GM13977 (cell line): ENCODE data around the gene IPCEF1.

ENCODE experiments used
- DNase-seq: peaks from one replicate; pipeline ENCODE4 v3.0.0; 2012; ENCODE audit warnings: low spot score
- in situ Hi-C: fragments of 300-500 bp; cut with MboI; formaldehyde crosslinking; loops from one replicate; pipeline ENCODE4 v1.12.0; 2022; ENCODE audit warnings: low sequenced_read_pairs, low pct_unique_long_range_greater_than_20kb, mixed read lengths, inconsistent platforms; ENCODE audit not compliant: unreplicated experiment
- TF ChIP-seq, protein P1 (sequence below): IDR thresholded peaks from 2 replicates; pipeline ENCODE4 v1.5.1; 2012; ENCODE audit warnings: mild to moderate bottlenecking, control low read depth; ENCODE audit not compliant: insufficient read depth; ENCODE audit errors: extremely low read depth, missing control alignments

IPCEF1 gene

DNA sequence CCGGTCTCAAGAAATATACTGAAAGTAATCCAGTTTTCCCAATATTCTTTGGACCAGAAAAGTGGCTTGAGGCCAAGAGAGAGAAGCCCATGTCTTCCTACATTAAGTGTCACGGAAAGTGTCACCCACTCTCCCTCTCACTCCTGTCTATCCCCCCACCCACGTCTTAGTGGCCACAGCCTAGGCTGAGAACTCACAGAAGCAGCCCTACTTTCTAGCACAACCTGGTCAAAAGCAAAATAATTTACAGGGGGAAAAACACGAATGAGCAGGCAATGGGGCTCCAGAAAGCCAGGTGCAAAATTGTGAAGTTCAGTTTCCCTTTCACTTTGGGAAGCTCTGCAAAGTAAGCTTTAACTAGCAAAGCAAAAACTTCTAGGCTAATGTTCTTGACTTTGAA is 199.5 kb downstream of the IPCEF1 start:
- DNase-seq: peak; percentile 7
- TF ChIP-seq, protein P1, sequence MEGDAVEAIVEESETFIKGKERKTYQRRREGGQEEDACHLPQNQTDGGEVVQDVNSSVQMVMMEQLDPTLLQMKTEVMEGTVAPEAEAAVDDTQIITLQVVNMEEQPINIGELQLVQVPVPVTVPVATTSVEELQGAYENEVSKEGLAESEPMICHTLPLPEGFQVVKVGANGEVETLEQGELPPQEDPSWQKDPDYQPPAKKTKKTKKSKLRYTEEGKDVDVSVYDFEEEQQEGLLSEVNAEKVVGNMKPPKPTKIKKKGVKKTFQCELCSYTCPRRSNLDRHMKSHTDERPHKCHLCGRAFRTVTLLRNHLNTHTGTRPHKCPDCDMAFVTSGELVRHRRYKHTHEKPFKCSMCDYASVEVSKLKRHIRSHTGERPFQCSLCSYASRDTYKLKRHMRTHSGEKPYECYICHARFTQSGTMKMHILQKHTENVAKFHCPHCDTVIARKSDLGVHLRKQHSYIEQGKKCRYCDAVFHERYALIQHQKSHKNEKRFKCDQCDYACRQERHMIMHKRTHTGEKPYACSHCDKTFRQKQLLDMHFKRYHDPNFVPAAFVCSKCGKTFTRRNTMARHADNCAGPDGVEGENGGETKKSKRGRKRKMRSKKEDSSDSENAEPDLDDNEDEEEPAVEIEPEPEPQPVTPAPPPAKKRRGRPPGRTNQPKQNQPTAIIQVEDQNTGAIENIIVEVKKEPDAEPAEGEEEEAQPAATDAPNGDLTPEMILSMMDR: no peak
- in situ Hi-C loops: loop anchor here (5.0 to 25.0 kb wide), 3 partner anchors 120 to 505 kb away; no protein-coding TSS in a partner anchor

DNA sequence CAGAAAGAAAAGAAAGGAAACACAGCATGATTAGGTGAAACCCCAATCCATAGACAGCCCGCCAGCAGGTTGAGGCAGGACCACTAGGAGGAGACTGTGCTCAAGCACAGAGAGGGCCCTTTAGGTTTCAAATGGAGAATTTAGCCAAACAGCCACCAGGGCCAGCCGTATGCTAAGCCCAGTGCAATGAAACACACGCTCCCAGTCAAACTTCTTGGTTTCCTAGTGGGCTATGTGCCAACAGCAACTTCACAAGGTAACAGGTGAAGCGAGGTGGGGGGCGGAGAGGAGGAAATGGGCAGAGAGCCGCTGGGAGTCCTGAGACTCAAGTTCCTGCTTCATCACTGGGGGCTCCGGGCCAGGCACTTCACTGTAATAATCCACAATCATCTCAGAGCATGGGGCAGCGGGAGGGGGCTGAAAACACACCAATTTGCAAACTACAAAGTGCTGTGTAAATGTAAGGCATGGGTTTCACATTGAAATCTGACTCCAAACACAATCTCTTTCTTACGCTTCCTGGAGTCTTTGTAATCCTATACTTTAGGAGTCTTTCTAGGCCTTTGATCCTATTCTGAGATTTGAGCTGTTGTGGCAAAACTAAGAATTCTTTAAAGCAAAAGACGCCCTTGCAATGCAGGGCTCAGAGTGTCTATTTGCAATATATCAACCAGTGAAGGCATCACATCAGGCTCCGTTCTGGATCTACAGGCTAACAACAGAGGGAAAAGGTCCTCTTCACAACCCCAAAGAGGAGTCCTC is 200.3 kb downstream of the IPCEF1 start:
- in situ Hi-C loops: loop anchor here (5.0 to 25.0 kb wide), 3 partner anchors 121 to 506 kb away; no protein-coding TSS in a partner anchor
- TF ChIP-seq, protein P1: peak; percentile 62
- peak; percentile 20 for DNase-seq

DNA sequence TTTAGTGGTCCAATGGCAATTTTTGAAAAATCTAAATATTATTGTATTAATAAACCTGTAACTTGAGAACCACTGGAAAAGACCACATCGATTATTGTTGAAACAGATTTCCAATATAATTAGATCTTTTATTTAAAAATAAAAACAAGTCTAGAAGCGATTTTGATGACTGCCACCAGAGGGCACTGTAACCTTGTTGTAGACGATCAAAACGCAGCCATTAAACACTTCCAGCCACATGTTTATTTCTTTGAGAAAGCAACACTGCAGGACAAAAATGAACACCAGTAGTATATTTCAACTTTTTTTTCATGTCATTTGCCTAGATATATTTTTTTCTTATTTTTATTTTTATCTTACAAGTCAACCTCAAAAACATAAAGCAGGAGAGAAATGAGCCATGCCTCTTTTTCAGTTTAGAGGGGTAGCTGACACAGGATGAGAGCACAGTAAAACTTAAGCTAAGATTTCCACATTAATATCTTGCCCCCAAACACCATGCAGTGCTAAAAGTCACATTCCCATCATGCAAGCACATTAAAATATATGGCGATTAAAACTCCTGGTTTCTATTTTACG is 202.1 kb downstream of the IPCEF1 start:
- peak; percentile 16 for DNase-seq
- in situ Hi-C loops: loop anchor here (10.0 to 25.0 kb wide), 2 partner anchors 210 to 508 kb away; no protein-coding TSS in a partner anchor
- TF ChIP-seq, protein P1: peak; percentile 51

DNA sequence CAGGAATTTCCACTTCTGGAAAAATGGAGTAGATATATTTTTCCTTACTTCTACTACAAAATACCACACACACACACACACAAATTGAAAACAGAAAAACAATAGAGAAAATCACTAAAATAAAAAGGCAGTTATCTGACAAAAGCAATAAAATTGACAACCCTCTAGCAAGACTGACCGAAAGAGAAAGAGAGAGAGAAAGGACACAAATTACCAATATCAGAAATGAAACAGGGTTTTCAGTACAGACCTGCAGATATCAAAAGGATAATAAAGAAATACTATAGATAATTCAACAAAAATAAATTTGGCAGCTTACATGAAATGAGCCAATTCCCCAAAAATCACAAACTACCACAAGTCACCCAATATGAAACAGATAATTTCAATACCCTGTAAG is 212.8 kb downstream of the IPCEF1 start:
- no peak for DNase-seq
- TF ChIP-seq, protein P1: no peak
- in situ Hi-C loops: no loop called here

DNA sequence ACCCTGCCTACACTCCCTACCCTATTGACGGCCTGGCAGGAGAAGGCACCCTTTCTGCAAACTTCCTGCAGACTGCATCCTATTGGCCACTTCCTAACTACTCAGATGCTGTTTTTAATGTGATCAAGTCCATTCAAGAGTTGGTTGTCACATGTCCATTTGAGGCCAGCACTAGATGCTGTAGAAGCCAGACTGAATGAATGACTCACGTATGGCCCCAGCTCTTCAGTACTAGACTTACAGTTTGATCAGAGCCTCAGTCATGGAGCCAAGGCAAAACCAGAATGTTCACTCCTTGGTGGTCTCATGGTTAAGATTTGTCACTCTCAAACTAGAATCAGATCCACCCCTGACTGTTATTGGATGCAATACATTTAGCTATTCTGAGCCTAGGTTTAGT is 215.9 kb downstream of the IPCEF1 start:
- DNase-seq: no peak
- TF ChIP-seq, protein P1: no peak
- in situ Hi-C loops: no loop called here

DNA sequence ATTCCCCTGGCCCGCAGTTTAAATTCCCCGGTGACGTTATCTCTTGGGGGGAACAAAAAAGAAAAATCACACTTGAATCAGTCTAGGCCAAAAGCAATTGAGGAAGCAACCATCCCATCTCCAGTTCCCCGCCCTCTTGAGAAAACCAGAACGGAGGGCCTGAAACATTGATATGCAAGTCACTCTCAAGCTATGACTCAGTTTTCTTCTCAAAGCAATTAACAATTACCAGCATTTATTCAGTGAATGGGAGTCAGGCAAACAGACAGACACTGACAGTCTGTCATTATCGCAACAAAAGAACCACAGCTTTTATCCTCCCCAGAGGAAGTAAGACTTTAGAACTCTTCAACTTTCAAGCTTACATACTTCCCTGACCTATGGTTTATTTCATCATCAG is 216.7 kb downstream of the IPCEF1 start:
- in situ Hi-C loops: no loop called here
- DNase-seq: no peak
- TF ChIP-seq, protein P1: no peak
